HG03354 (cell line): Measurements from ENCODE around the gene ATG4A.

Source experiments
- ATAC-seq: cut with Tn5 transposase; IDR thresholded peaks from one replicate; pipeline ENCODE4 v1.9.1; 2021; ENCODE audit warnings: mild to moderate bottlenecking; ENCODE audit not compliant: unreplicated experiment, poor library complexity, severe bottlenecking

ATG4A gene, protein sequence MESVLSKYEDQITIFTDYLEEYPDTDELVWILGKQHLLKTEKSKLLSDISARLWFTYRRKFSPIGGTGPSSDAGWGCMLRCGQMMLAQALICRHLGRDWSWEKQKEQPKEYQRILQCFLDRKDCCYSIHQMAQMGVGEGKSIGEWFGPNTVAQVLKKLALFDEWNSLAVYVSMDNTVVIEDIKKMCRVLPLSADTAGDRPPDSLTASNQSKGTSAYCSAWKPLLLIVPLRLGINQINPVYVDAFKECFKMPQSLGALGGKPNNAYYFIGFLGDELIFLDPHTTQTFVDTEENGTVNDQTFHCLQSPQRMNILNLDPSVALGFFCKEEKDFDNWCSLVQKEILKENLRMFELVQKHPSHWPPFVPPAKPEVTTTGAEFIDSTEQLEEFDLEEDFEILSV

GRCh38 chrX:108091264-108091877 lies at the start of gene ATG4A, which contains the start of gene PSMD10:
ATG4A (plus strand) TSS chrX:108091778; CDS start chrX:108091827, 49 bp downstream.
PSMD10 (minus strand) TSS chrX:108091542; CDS start chrX:108091520, 22 bp downstream.
- peak; percentile 95 for ATAC-seq

DNA sequence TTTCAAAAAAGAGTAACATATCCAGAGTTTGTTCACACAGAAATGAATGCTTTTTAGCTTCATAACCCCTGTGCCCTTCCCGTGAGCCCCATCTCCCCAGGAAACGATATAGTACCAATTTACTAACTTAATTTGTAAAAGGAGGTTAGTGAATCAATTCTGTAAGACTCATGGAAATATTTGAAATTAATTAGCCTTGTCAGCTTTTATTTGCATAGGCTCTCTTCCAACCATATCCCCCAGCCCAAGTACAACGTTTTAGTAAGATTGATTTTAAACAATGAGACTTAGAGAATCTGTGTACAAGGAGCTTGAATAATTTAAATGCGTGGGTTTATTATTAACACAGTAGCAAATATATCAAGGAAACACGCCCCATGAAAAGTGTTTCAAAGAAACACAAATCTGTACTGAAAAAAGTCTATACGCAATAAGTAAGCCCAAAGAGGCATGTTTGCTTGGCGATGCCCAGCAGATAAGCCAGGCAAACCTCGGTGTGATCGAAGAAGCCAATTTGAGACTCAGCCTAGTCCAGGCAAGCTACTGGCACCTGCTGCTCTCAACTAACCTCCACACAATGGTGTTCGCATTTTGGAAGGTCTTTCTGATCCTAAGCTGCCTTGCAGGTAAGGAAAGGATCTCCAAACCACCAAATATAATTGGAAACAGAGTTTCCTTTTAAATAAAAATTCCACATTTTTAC lies 46.9 kb upstream of the ATG4A start, which contains the start of gene VSIG1:
Gene VSIG1, plus strand, starts transcription at position 512 of the 703 bp plus-strand sequence. Its CDS starts 66 bp downstream, at position 578.
- ATAC-seq, result no peak

GRCh38 chrX:108049649-108050048 lies 41.9 kb upstream of the ATG4A start:
- ATAC-seq, result no peak

- no peak for ATAC-seq
These were observed 38.4 kb upstream of the ATG4A start for GRCh38 chrX:108053218-108053617.

GRCh38 chrX:108055546-108055945 lies 36.0 kb upstream of the ATG4A start:
- ATAC-seq, result no peak

DNA sequence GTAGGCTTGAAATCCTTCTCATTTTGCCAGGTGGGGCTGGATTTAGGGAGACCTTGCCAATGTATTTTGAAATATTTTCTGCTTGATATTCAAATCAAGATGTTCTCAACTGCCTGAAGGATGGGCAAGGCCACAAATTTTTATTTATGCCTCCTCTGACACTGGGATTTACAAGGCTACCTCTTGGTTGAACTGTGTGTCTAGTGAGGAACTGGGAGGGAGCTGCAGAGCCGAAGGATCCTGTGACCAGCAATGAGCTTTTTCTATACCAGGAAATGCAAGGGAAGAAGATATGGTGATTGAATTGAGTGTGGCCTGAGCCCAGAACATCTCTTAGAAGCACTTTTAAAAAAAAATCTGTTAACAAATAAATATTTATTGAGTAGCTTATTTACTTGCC lies 31.8 kb upstream of the ATG4A start:
- ATAC-seq, result no peak

DNA sequence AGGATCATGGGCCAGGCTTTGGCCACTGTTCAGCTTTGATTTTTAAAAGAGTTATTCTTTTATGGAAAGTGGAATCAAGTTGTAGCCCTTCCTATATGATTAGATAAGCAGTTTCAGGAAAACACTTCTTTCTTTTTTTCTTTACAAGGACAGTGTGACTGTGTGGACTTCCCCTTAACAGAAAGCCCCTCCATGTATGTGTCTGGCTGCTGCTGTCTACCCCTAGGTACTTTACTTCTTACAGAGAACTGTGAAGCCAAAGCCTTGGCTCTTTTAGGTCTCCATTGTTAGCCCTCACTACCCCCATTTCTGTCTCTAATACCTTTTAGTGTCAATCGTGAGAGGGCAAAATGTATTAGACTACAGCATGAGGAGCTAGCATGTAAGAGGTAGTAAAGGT lies 27.6 kb upstream of the ATG4A start:
- peak; percentile 20 for ATAC-seq

GRCh38 chrX:108064613-108065012 lies 27.0 kb upstream of the ATG4A start:
- peak; percentile 52 for ATAC-seq

GRCh38 chrX:108068121-108068520 lies 23.5 kb upstream of the ATG4A start:
- ATAC-seq, result no peak

DNA sequence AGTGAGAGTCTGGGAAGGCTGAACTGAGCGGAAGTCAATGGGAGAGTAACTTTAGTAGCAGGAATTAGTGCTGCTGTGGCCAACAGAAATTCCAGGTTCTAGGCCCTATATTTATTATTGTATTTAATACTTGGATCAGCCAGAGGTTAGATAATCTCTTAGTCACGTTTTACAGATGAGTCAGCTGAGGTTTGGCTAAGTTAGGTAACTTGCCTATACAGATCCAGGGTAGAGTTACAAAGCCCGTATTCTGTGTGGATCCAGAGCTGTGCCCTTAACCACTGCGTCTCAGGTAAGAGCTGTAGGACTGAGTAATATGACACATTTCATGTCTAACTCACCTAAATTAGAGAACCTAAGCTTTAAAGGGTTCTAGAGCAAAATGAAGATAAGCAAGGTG lies 20.7 kb upstream of the ATG4A start:
- ATAC-seq, result no peak

DNA sequence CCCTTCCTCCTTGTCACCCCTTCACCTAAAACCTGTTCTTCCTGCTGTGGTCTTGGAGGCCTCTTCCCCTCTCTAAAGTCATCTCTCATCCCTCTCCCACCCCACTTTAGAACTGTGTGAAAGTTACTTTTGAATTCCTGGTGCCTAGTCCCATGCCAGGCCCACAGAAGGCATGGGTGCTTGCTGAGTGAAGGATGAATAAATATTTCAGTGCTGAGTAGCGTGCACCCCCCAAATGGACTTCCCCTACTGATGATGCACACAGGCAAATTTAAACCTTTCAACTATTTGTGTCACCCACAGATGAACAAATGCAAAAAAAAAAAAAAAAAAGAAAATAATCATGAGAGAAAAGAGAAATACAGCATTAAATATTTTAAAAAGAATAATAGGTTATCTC lies 20.0 kb upstream of the ATG4A start:
- ATAC-seq, result no peak

- no peak for ATAC-seq
These were observed 18.8 kb upstream of the ATG4A start for GRCh38 chrX:108072746-108073145.

DNA sequence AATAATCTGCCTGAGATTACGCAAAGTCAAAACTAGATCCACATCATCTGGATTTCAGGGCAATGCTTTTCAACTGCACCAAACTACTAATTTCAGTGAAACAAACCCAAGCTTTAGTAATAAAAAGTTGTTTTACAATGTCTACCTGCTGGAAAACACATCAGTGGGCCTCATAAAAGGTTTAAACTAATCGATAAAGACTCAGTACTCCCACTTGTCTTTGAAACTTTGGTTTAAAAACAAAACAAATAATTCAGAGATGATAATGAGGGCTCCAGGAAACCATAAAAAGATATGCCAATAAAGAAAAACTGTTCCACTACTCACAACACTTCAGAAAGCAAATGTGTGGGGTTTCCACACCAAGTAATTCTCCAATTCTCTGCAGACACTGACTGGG lies 10.5 kb upstream of the ATG4A start:
- ATAC-seq, result no peak

DNA sequence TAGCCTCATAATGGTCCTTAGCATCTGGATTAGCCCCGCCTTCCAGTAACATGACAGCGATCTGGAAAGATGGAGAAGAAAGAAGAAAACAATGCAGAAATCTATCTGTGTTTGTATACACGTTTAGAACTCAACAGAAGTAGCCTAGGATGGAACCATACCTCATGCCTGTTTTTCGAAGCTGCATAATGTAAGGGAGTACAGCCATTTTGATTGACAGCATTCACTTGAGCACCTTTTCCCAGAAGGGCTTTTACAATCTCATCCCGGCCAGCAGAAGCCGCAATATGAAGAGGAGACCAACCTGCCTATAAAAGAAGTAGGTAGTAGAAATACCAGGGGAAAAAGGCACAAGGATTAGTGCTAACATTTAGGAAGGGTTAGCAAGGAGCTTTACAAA lies 3.8 kb upstream of the ATG4A start:
- no peak for ATAC-seq

- no peak for ATAC-seq
These were observed 3.1 kb upstream of the ATG4A start for GRCh38 chrX:108088511-108088910.

DNA sequence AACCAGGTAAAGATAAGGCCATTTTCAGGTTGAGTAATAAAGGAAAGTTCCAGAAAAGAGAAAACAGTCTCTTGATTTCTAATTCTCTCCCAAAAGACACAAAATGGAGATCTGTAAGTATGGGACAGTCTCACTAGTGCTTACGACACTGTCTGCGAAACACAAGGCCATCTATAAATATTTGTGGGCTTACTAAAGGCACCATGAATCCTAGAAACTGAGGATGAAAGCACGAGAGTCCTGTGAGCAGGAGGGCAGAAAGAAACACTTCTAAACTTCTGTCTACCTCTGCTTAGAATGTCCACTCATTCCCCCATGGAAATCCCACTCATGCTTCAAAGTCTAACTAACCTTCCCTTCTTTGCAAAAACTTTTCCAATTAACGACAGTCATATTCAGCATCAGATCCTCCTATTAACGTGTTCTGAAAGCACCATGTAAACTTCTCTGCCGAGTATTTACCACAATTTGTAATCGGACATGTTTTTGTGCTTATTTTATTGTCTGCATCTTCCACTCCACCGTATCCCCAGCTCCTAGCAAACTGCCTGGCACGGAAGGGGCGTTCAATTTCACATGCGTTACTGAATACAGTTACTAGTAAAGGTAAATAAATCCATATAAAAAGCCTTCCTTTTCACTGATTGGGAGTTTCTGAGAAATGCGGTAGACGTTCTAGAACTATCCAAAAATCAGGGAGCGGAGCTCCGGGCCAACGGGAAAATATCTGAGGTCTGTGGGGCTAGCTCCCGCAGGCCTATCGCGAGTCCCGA lies 901 bp upstream of the ATG4A start:
- peak; percentile 1 for ATAC-seq

- ATAC-seq, result peak; percentile 44
These were observed 307 bp downstream of the ATG4A start for GRCh38 chrX:108091878-108092291.

DNA sequence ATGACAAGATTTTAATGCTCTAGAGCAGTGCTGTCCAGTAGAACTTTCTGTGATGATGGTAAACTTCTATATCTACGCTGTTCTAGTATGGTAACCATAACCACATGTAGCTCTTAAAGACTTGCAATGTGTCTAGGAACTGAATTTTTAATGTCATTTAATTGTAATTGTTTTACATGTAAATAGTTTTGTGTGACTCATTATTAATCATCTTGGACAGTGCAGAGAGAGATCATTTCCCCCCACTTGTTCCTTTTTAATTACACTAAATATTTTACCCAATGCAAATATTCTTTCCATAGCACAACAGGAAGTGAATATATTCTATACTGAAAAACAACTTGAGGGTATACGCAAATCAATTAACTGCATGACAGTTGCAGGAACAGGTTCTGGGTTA lies 5.8 kb downstream of the ATG4A start:
- ATAC-seq, result no peak

DNA sequence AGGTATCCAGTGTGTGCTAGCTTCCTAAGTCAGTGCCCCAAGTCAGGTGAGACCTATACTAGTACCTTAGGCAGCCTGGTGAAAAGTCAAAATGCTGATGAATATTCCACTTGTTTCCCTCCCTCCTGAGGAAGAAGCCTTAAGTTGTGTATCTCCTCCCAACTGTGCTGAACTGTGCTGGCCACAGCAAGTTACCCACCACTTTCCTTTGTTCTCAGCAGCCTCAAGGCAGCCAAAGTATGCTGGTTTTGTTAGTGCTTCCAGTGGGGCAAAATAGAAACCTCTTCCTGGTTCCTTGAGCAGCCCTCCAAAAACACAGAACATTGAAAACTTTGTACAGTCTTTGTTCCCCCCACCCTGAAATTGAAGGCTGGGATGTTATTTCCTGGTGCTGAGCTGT lies 13.9 kb downstream of the ATG4A start:
- ATAC-seq, result no peak

GRCh38 chrX:108114541-108114940 lies 23.0 kb downstream of the ATG4A start:
- ATAC-seq, result no peak
